Peyer's patch (tissue), 4 donors: ENCODE results near the gene MPP7. TPM values are rescaled to one million over a fixed set of nuclear protein-coding genes. Genes with fewer than 3 reads are reported as not detected.

Experiments used
- small RNA-seq, 2 donors: library from RNA; depleted of rRNA; stranded (forward); fragments of <200 nt; gene quantifications; one replicate each; pipeline ENCODE3, GENCODE V24; 2016
- total RNA-seq, 4 donors: library from RNA; depleted of rRNA; stranded (reverse); fragments of >200 nt; gene quantifications; one replicate each; pipeline ENCODE4 v1.1.0, GENCODE V29; 2016

Gene MPP7
- total RNA-seq, 4 donors from 2014 or later: 9.9 to 15.4 (median 13.2) TPM

Small RNA genes lying within 50 kb of the gene (small RNA-seq; reads per million reads assigned to genes)
- gene MIR8086: 0 reads per million in 2 donors

Other genes with a start within 250 kb of the MPP7 start
- 100 to 1,000 TPM in 2 of 4 donors, 10 to 100 TPM in 2; 72.7 to 145 (median 96.4) TPM for gene WAC, start 230.1 kb upstream of the MPP7 start, total RNA-seq